ENCODE data around the gene COL11A2. TPM values are rescaled to one million over a fixed set of nuclear protein-coding genes. Genes with fewer than 3 reads are reported as not detected.

The COL11A2 gene
- total and polyA plus RNA-seq, 5 donors: 1.5 to 4.0 (median 2.9) TPM

- H3K27ac ChIP-seq (ENCODE audit: low read length): no peak overlapping the region
- intact Hi-C loops (cut with DNase I): loop anchor here in 2 of 4 donors (5.0 to 10.0 kb wide), 2 partner anchors 71 to 74 kb away; no protein-coding TSS in a partner anchor
- H3K4me3 ChIP-seq (ENCODE audit: low read length): no peak overlapping the region
- H3K9me3 ChIP-seq (ENCODE audit: control insufficient read depth, low read length): no peaks in the 10 kb centered on the region
- H3K27me3 ChIP-seq (ENCODE audit: control insufficient read depth, insufficient read depth): no peaks in the 10 kb centered on the region
- WGBS: 90% methylated on average over 11 of the region's 11 CpGs
- H3K4me1 ChIP-seq (ENCODE audit: control insufficient read depth, insufficient read depth, low read length): no peaks in the 10 kb centered on the region
- ATAC-seq (no peak), DNase-seq (peak; percentile 10 to 30 (median 29))
Observed at GRCh38 chr6:33171016-33171879, 21.0 kb downstream of the COL11A2 start.

GRCh38 chr6:33170176-33171015 is 21.9 kb downstream of the COL11A2 start:
- Histone ChIP-seq H3K9me3 (ENCODE audit: control insufficient read depth, low read length) (no peaks in the 10 kb centered on the region), H3K4me1 (ENCODE audit: control insufficient read depth, insufficient read depth, low read length) (no peaks in the 10 kb centered on the region), H3K27ac (ENCODE audit: low read length) (no peak overlapping the region), H3K27me3 (ENCODE audit: control insufficient read depth, insufficient read depth) (no peaks in the 10 kb centered on the region), H3K4me3 (ENCODE audit: low read length) (no peak overlapping the region)
- ATAC-seq: no peak
- intact Hi-C loops (cut with DNase I): loop anchor here in 2 of 4 donors (5.0 to 10.0 kb wide), 2 partner anchors 72 to 74 kb away; no protein-coding TSS in a partner anchor
- WGBS: 86% methylated on average over 9 of the region's 9 CpGs
- DNase-seq: peak in 2 of 3 donors; percentile 11 to 28

DNA sequence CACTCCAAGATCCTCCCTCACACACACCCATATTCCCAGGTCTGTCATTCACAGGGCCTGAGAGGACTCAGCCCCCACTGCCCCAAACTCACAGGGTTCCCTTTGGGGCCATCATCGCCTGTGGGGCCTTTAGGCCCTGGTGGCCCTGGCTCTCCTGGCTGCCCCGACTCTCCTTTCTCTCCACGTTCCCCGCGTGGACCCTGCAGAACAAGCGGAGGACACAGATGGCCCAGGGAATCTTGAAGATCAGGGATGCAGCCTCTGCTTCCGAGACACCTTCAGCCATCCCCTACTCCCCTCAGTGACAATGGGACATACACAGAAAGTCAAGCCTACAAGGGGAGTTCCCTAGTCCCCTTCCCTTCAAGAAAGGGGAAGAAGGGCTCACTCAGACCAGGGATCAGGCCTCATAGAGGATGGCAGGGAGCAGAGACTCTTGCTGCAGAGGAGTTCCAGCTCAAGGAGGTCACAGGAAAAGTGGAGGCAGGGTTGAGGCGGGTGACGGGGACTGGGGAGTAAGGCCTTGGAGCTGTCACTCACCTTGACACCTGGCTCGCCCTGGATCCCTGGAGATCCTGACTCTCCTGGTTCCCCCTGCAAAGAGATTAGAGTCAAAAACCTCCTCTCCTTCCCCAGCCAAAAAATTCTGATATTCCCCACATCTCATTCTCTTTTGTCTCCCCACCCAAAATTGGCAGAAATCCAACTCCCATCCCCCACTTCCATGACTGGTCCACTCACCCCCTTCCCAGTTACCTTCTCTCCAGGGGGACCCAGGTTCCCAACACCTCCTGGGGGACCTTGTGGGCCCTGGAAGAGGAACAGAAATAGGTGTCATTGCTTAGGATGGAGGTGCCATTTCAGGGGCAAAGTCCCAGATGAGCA is 22.7 kb downstream of the COL11A2 start:
- 93% methylated on average over 10 of the region's 10 CpGs for WGBS
- intact Hi-C loops (cut with DNase I): loop anchor here in 2 of 4 donors (5.0 to 10.0 kb wide), 2 partner anchors 73 to 75 kb away; no protein-coding TSS in a partner anchor
- no peaks in the 10 kb centered on the region for H3K27me3 ChIP-seq (ENCODE audit: control insufficient read depth, insufficient read depth)

DNA sequence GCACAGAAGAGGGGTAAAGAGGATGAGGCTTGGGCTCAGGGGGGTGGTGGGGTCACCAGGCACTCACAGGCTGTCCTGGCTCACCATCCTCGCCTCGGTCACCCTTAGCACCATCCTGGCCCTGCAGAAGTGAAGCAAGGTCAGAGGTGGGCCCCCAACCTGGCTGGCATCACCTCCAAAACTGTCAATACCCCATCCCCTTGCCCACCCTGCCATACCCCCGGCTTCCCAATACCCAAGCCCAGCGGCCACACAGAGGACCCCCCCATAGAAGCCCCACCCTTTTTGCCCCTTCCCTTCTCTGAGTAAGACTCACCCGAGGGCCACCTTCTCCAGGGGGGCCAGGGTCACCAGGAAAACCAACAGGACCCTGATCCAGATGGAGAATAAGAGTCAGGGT is 23.6 kb downstream of the COL11A2 start:
- intact Hi-C loops (cut with DNase I): no loop called here
- Histone ChIP-seq H3K27me3 (ENCODE audit: control insufficient read depth, insufficient read depth) (no peaks in the 10 kb centered on the region), H3K27ac (ENCODE audit: low read length) (no peak overlapping the region), H3K4me3 (ENCODE audit: low read length) (no peak overlapping the region), H3K9me3 (ENCODE audit: control insufficient read depth, low read length) (no peaks in the 10 kb centered on the region), H3K4me1 (ENCODE audit: control insufficient read depth, insufficient read depth, low read length) (no peaks in the 10 kb centered on the region)
- peak in 1 of 3 donors; percentile 18 for DNase-seq
- ATAC-seq: no peak
- 71% methylated on average over 5 of the region's 5 CpGs for WGBS

More for the DNA sequence above, 22.7 kb downstream of the COL11A2 start:
- H3K27ac ChIP-seq (ENCODE audit: low read length): no peak overlapping the region
- no peak overlapping the region for H3K4me3 ChIP-seq (ENCODE audit: low read length)
- DNase-seq: peak in 2 of 3 donors; percentile 11 to 19
- ATAC-seq: no peak
- no peaks in the 10 kb centered on the region for H3K9me3 ChIP-seq (ENCODE audit: control insufficient read depth, low read length)
- no peaks in the 10 kb centered on the region for H3K4me1 ChIP-seq (ENCODE audit: control insufficient read depth, insufficient read depth, low read length)

- intact Hi-C loops (cut with DNase I): no loop called here
- no peak for DNase-seq
- no peaks in the 10 kb centered on the region for H3K9me3 ChIP-seq (ENCODE audit: control insufficient read depth, low read length)
- 81% methylated on average over 6 of the region's 6 CpGs for WGBS
- H3K27ac ChIP-seq (ENCODE audit: low read length): no peak overlapping the region
- H3K27me3 ChIP-seq (ENCODE audit: control insufficient read depth, insufficient read depth): no peaks in the 10 kb centered on the region
- H3K4me3 ChIP-seq (ENCODE audit: low read length): no peak overlapping the region
- H3K4me1 ChIP-seq (ENCODE audit: control insufficient read depth, insufficient read depth, low read length): no peaks in the 10 kb centered on the region
- no peak for ATAC-seq
Observed at GRCh38 chr6:33168284-33168601, 24.0 kb downstream of the COL11A2 start.

DNA sequence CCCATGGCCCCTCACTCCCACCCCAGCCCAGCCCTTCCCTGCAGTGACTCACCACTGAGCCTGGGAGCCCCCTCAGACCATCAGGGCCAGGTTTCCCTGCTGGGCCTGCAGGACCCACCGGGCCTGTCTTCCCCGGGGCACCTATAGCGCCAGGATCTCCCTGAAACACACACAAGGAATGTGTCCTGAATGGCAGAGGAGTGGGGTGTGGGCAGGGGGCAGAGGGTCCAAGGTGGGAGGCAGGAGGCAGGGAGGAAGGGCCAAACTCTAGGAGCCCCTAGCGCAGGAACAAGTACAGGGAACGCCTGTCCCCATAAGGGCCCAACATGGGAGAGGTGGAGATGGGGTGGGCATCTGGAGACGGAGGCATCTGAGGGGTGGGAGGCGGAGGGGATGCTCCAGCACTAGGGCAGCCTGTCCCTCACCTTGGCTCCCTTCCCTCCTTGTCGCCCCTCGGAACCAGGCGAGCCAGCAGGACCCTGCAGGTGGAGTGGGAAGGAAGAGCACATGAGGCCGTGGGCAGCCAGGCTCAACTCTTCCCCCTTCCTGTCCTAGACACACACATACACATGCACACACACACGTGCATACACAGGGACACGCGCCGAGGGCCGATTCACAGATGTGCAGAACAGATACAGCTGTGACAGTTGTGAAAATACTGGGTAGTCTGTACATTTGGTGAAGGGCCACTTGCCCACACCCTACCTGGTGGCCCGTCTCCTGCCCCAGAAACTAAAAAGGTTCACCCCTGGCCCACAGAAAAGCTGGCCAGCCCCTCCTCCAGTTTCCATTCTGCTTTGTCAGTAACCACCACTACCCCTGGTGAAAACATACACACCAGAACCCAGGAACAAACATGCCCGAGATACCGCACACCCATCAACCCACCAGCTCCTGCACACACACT is 24.6 kb downstream of the COL11A2 start:
- intact Hi-C loops (cut with DNase I): no loop called here
- WGBS: 91% methylated on average over 19 of the region's 19 CpGs

DNA sequence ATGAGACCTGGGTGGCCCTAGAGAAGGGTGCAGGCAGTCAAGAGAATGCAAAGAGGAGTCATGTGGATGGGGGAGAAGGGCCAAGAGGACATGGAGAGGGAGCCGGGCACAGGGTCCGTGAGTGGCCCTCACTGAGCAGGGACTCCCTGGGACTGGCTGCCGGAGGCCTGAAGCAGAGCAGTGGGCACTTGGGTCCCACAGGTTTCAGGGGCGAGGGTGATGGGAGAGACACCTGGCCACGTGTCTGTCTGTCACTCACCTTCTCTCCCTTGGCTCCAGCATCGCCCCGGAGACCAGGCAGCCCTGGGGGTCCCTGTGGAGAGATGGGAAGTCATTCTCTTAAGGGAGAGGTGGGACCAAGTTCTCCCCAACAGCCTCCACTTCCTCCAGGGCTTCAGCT is 25.5 kb downstream of the COL11A2 start:
- ATAC-seq (no peak), DNase-seq (no peak)
- Histone ChIP-seq H3K27me3 (ENCODE audit: control insufficient read depth, insufficient read depth) (no peaks in the 10 kb centered on the region), H3K27ac (ENCODE audit: low read length) (no peak overlapping the region), H3K4me1 (ENCODE audit: control insufficient read depth, insufficient read depth, low read length) (no peaks in the 10 kb centered on the region), H3K4me3 (ENCODE audit: low read length) (no peak overlapping the region), H3K9me3 (ENCODE audit: control insufficient read depth, low read length) (no peaks in the 10 kb centered on the region)
- intact Hi-C loops (cut with DNase I): no loop called here
- WGBS: 89% methylated on average over 7 of the region's 7 CpGs

More for the DNA sequence above, 24.6 kb downstream of the COL11A2 start:
- no peaks in the 10 kb centered on the region for H3K4me1 ChIP-seq (ENCODE audit: control insufficient read depth, insufficient read depth, low read length)
- no peaks in the 10 kb centered on the region for H3K27me3 ChIP-seq (ENCODE audit: control insufficient read depth, insufficient read depth)
- no peak for ATAC-seq
- no peak overlapping the region for H3K4me3 ChIP-seq (ENCODE audit: low read length)
- no peaks in the 10 kb centered on the region for H3K9me3 ChIP-seq (ENCODE audit: control insufficient read depth, low read length)
- peak in 1 of 3 donors; percentile 31 for DNase-seq
- no peak overlapping the region for H3K27ac ChIP-seq (ENCODE audit: low read length)

DNA sequence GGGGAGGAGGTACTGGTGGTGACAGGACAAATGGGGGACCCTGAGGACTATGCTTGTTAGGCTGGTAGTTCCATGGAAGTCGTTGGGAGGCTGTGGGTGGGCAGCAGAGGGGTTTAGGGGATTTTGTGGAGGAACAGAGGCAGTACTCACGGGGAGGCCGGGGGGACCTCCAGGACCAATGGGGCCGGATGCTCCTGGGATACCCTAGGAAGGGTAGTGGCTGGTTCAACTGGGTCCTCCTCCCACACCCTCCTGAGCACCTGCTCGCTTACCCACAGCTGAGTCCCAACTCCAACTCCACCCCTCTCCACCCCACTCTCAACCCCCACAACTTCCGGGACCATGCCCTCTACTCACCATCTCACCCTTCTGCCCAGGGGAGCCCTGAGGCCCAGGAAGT is 25.9 kb downstream of the COL11A2 start:
- no peaks in the 10 kb centered on the region for H3K27me3 ChIP-seq (ENCODE audit: control insufficient read depth, insufficient read depth)
- no peaks in the 10 kb centered on the region for H3K4me1 ChIP-seq (ENCODE audit: control insufficient read depth, insufficient read depth, low read length)
- H3K4me3 ChIP-seq (ENCODE audit: low read length): no peak overlapping the region
- ATAC-seq (no peak), DNase-seq (no peak)
- H3K27ac ChIP-seq (ENCODE audit: low read length): no peak overlapping the region
- WGBS: 86% methylated on average over 6 of the region's 6 CpGs
- no peaks in the 10 kb centered on the region for H3K9me3 ChIP-seq (ENCODE audit: control insufficient read depth, low read length)
- intact Hi-C loops (cut with DNase I): no loop called here

DNA sequence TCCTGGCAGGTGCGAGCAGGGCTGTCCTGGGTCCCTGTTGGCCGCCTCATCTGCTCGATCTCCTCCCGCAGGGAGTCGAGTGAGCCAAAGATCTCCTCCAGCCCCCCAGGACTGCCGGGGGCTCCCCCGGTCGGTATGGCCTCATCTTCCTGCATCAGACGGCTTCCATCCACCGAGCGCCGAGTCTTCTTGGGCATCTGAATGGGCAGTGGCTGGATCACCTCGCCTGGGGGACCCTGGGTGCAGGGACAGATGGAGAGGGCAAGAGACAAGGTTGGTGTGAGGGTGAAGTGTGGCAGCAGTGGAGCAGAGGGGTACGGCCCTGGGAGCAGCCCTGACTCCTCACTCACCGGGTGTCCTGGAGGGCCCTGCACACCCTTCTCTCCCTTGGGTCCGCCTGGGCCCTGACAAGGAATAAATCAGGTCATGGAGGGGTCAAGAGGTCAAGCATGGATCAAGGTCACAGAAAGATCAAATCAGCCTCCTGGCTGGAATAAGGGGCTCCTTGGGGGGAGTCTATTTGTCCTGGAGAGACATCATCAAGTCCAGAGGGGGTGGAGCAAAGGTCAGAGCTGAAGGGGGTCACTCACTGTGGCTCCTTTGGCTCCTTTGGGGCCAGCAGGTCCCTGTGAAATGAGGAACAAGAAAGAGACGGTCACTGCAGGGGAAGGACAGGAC is 26.5 kb downstream of the COL11A2 start:
- H3K4me1 ChIP-seq (ENCODE audit: control insufficient read depth, insufficient read depth, low read length): no peaks in the 10 kb centered on the region
- ATAC-seq: no peak
- H3K9me3 ChIP-seq (ENCODE audit: control insufficient read depth, low read length): no peaks in the 10 kb centered on the region
- H3K27me3 ChIP-seq (ENCODE audit: control insufficient read depth, insufficient read depth): no peaks in the 10 kb centered on the region
- intact Hi-C loops (cut with DNase I): no loop called here
- no peak overlapping the region for H3K27ac ChIP-seq (ENCODE audit: low read length)
- H3K4me3 ChIP-seq (ENCODE audit: low read length): no peak overlapping the region
- DNase-seq: no peak
- WGBS: 87% methylated on average over 17 of the region's 17 CpGs
